ENCODE results near the gene EYS.

Gene EYS

GRCh38 chr6:64103480-64103879 lies 1603.5 kb downstream of the EYS start:
- Histone ChIP-seq H3K36me3 (ENCODE audit: insufficient read depth, low read length) (no peaks in the 10 kb centered on the region), H3K9me2 (replicated peaks; ENCODE audit: low read depth, low read length) (no peaks in the 10 kb centered on the region), H3K4me1 (ENCODE audit: insufficient read depth, low read length, poor library complexity, severe bottlenecking) (no peaks in the 10 kb centered on the region), H3K4me2 (ENCODE audit: low read depth, low read length, poor library complexity, severe bottlenecking) (no peak overlapping the region), H3K79me2 (ENCODE audit: insufficient read depth, low read length) (no peaks in the 10 kb centered on the region), H3K9me3 (ENCODE audit: insufficient read depth, low read depth, low read length) (no peaks in the 10 kb centered on the region), H3K9ac (ENCODE audit: low read depth, low read length, poor library complexity, severe bottlenecking) (no peak overlapping the region), H3F3A (ENCODE audit: low read depth) (no peaks in the 10 kb centered on the region), H2AFZ (ENCODE audit: low read length) (no peak overlapping the region), H3K4me3 (ENCODE audit: low read length, poor library complexity, severe bottlenecking) (no peak overlapping the region), H4K20me1 (ENCODE audit: insufficient read depth, low read length, poor library complexity, severe bottlenecking) (no peaks in the 10 kb centered on the region), H3K27me3 (ENCODE audit: insufficient read depth, low read length, poor library complexity, severe bottlenecking) (no peaks in the 10 kb centered on the region)
- no peak for TF ChIP-seq EZH2phosphoT487 (IDR thresholded peaks at IDR 0.05; ENCODE audit: borderline replicate concordance)

- Histone ChIP-seq H3K4me3 (ENCODE audit: low read length, poor library complexity, severe bottlenecking) (no peak overlapping the region), H4K20me1 (ENCODE audit: insufficient read depth, low read length, poor library complexity, severe bottlenecking) (no peaks in the 10 kb centered on the region), H3K9me2 (replicated peaks; ENCODE audit: low read depth, low read length) (no peaks in the 10 kb centered on the region), H3K9ac (ENCODE audit: low read depth, low read length, poor library complexity, severe bottlenecking) (no peak overlapping the region), H3K79me2 (ENCODE audit: insufficient read depth, low read length) (no peaks in the 10 kb centered on the region), H3F3A (ENCODE audit: low read depth) (no peaks in the 10 kb centered on the region), H3K9me3 (ENCODE audit: insufficient read depth, low read depth, low read length) (no peaks in the 10 kb centered on the region), H3K4me1 (ENCODE audit: insufficient read depth, low read length, poor library complexity, severe bottlenecking) (no peaks in the 10 kb centered on the region), H3K4me2 (ENCODE audit: low read depth, low read length, poor library complexity, severe bottlenecking) (no peak overlapping the region), H3K27me3 (ENCODE audit: insufficient read depth, low read length, poor library complexity, severe bottlenecking) (no peaks in the 10 kb centered on the region), H2AFZ (ENCODE audit: low read length) (no peak overlapping the region), H3K36me3 (ENCODE audit: insufficient read depth, low read length) (no peaks in the 10 kb centered on the region)
- TF ChIP-seq CTCF (conservative IDR thresholded peaks at IDR 0.05; ENCODE audit: low read length) (no peak), EZH2phosphoT487 (IDR thresholded peaks at IDR 0.05; ENCODE audit: borderline replicate concordance) (no peak)
Observed at GRCh38 chr6:64100702-64101303, 1606.2 kb downstream of the EYS start.

- no peaks in the 10 kb centered on the region for H3K9me2 ChIP-seq (replicated peaks; ENCODE audit: low read depth, low read length)
- no peak overlapping the region for H3K9ac ChIP-seq (ENCODE audit: low read depth, low read length, poor library complexity, severe bottlenecking)
- no peaks in the 10 kb centered on the region for H3K79me2 ChIP-seq (ENCODE audit: insufficient read depth, low read length)
- no peak overlapping the region for H3K4me3 ChIP-seq (ENCODE audit: low read length, poor library complexity, severe bottlenecking)
- H3K36me3 ChIP-seq (ENCODE audit: insufficient read depth, low read length): no peaks in the 10 kb centered on the region
- H3K4me2 ChIP-seq (ENCODE audit: low read depth, low read length, poor library complexity, severe bottlenecking): no peak overlapping the region
- no peaks in the 10 kb centered on the region for H4K20me1 ChIP-seq (ENCODE audit: insufficient read depth, low read length, poor library complexity, severe bottlenecking)
- no peaks in the 10 kb centered on the region for H3K4me1 ChIP-seq (ENCODE audit: insufficient read depth, low read length, poor library complexity, severe bottlenecking)
- H3F3A ChIP-seq (ENCODE audit: low read depth): no peaks in the 10 kb centered on the region
- H3K9me3 ChIP-seq (ENCODE audit: insufficient read depth, low read depth, low read length): no peaks in the 10 kb centered on the region
- no peak overlapping the region for H2AFZ ChIP-seq (ENCODE audit: low read length)
- no peaks in the 10 kb centered on the region for H3K27me3 ChIP-seq (ENCODE audit: insufficient read depth, low read length, poor library complexity, severe bottlenecking)
- TF ChIP-seq EZH2phosphoT487 (IDR thresholded peaks at IDR 0.05; ENCODE audit: borderline replicate concordance) (no peak), CTCF (conservative IDR thresholded peaks at IDR 0.05; ENCODE audit: low read length) (no peak)
Observed at GRCh38 chr6:64090352-64090751, 1616.7 kb downstream of the EYS start.

- Histone ChIP-seq H3K4me3 (ENCODE audit: low read length, poor library complexity, severe bottlenecking) (no peak overlapping the region), H2AFZ (ENCODE audit: low read length) (no peak overlapping the region), H3K79me2 (ENCODE audit: insufficient read depth, low read length) (no peaks in the 10 kb centered on the region), H3K27me3 (ENCODE audit: insufficient read depth, low read length, poor library complexity, severe bottlenecking) (no peaks in the 10 kb centered on the region), H3K9ac (ENCODE audit: low read depth, low read length, poor library complexity, severe bottlenecking) (no peak overlapping the region), H4K20me1 (ENCODE audit: insufficient read depth, low read length, poor library complexity, severe bottlenecking) (no peaks in the 10 kb centered on the region), H3K4me1 (ENCODE audit: insufficient read depth, low read length, poor library complexity, severe bottlenecking) (no peaks in the 10 kb centered on the region), H3K9me3 (ENCODE audit: insufficient read depth, low read depth, low read length) (no peaks in the 10 kb centered on the region), H3K4me2 (ENCODE audit: low read depth, low read length, poor library complexity, severe bottlenecking) (no peak overlapping the region), H3K9me2 (replicated peaks; ENCODE audit: low read depth, low read length) (no peaks in the 10 kb centered on the region), H3K36me3 (ENCODE audit: insufficient read depth, low read length) (no peaks in the 10 kb centered on the region), H3F3A (ENCODE audit: low read depth) (no peaks in the 10 kb centered on the region)
- no peak for TF ChIP-seq CTCF (conservative IDR thresholded peaks at IDR 0.05; ENCODE audit: low read length)
- no peak for TF ChIP-seq EZH2phosphoT487 (IDR thresholded peaks at IDR 0.05; ENCODE audit: borderline replicate concordance)
Observed at GRCh38 chr6:64085126-64085525, 1621.9 kb downstream of the EYS start.

Data from Loucy (cell line).